GF-D8 (cell line): ENCODE data around the gene IGFBP7.

ENCODE experiments used
- DNase-seq: peaks from one replicate; lab custom pipeline; 2025; lab: John Stamatoyannopoulos, UW

IGFBP7 gene, protein sequence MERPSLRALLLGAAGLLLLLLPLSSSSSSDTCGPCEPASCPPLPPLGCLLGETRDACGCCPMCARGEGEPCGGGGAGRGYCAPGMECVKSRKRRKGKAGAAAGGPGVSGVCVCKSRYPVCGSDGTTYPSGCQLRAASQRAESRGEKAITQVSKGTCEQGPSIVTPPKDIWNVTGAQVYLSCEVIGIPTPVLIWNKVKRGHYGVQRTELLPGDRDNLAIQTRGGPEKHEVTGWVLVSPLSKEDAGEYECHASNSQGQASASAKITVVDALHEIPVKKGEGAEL

DNA sequence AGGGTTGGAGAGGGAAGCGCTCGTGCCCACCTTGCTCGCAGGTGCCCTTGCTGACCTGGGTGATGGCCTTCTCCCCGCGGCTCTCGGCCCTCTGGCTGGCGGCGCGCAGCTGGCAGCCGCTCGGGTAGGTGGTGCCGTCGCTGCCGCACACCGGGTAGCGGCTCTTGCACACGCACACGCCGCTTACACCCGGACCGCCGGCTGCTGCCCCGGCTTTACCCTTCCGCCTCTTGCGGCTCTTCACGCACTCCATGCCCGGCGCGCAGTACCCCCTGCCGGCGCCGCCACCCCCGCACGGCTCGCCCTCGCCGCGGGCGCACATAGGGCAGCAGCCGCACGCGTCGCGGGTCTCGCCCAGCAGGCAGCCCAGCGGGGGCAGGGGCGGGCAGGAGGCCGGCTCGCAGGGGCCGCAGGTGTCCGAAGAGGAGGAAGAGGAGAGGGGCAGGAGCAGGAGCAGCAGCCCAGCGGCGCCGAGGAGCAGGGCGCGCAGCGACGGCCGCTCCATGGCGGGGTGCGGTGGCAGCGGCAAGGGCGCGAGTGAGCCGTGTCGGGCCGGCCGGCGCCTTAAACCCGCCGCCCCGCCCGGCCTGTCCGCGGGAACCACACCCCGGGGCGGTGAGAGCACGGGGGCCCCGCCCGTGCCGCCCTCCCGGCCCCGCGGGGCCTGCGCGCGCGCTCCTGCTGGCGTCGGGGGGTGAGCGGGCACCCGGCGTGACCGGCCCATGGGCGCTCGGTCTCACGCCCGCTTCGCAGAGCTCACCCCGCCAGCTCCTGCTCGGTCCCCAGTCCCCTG lies at the start of gene IGFBP7:
TSS of gene IGFBP7 (minus strand) at position 539 of the 793 bp plus-strand sequence. CDS start at position 505, 34 bp downstream.
- no peak for DNase-seq

DNA sequence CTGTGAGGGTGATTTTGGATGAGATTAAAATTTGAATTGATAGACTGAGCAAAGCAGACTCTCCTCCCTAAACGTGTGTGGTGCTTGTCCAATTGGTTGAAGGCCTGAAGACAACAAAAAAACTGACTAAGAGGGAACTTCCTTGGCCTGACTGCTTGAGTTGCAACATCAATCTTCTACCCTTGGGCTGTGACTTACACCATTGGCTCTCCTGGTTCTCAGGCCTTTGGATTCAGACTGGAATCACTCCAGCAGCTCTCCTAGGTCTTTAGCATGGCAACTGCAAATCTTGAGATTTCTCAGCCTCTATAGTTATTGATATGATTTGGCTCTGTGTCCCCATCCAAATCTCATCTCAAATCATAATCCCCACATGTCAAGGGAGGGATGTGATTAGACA lies 49.7 kb upstream of the IGFBP7 start:
- DNase-seq: no peak

DNA sequence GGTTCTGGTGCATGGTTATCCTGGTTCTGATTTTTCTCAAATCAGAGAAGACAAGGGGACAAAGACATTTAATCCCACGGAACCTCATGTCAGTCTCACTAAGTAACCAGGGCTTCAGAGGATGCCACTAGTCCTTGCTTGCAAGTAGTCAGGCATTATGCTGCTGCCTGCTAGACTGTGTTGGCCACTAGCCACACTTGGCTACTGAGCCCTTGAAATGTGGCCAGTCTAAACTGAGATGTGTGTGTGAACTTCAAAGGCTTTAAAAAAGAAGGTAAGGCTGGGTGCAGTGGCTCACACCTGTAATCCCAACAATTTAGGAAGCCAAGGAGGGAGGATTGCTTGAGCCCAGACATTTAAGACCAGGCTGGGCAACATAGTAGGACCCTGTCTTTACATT lies 48.6 kb upstream of the IGFBP7 start:
- DNase-seq: no peak

DNA sequence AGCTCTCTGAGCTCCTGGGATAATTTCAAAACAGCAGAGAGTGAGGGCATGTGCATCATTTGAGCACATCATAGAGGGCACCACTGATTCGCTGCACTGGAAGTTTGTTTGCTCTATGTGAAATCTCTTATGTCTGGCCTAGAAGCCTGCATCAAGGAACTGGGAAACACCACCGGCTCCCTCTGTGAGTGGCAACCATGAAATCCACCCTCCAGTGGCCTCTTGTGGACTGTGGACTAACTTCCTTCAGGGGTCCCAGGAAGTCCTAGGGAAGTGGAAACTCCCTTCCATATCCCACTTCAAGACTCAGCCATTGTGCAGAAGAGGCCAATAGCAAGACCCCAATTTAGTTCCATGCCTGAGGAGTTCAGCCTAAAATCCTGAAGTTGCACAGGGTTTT lies 48.0 kb upstream of the IGFBP7 start:
- DNase-seq: no peak

DNA sequence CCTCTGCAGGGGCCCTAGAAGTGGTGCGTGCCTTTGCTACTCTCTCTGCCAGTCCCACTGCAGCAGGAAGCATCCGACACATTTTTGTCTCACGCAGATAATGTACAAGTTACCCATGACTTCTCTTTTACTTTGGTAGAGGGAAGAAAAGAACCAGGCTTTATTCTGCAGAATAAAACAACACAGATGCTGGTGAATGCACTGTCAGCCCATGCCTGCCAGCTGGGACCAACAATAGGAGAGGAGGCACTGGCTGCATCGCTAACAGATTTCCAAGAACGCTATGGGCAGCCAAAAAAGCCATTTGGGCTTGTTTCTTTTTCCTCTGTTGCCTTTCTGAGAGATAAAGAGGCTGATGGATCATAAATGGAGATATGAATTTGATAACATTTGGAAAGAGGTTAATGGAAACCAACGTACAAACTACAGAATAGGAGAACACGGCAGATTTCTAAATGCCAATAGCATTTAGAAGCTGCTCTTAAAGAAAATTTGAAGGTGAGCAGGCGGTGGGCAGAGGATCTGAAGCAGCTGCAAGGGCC lies 47.5 kb upstream of the IGFBP7 start:
- DNase-seq: no peak

DNA sequence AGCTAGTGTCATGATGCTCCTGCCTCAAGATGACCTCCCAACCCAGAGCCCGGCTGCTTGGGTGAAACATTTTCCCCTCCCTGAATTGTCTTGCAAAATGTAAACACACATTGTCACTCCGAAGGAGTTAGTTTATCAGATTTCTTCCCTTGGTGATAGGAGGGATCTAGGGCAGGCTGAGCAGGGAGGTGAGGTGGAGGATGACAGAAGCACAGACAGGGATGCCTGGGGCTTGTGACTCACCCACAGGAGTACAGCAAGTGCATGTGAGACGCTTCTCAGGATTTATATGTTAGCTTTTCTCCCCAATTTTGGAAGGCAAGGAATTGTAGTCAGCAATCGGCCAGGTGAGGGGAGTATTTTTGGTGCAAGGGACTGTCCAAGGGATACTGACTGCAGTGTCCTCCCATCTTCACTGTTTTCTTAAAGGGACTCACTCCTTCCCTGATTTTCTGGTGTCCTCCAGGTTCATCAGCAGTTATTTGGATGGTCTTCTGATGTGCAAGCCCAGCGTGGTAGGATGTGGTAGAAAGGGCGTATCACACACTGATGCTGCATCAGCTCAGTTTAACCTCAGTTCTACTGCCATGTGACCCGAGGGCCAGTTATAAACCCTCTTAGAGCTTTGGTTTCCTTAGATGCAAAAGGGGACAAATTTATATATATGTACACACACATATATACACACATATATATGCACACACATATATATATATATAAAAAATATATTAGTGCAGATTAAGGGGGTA lies 46.2 kb upstream of the IGFBP7 start:
- no peak for DNase-seq

DNA sequence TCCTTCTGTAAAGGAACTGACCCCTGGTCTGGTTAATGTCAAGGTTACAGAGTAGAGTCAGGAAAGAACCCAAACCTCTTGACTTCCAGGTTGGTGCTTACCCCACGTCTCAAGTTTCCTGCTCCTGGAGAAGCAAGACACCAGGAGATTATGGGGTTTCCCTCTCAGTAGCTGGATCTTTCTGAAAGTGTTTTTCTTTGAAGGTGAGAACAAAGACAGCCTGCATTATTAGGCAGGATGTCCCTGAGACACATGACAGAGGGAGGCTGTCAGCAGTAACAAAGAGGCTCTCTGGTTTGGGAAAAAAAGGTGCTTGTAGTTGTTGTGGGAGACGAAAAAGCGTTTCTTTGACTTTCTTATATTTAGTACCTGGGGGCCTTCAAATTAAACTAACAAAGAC lies 44.7 kb upstream of the IGFBP7 start:
- no peak for DNase-seq

DNA sequence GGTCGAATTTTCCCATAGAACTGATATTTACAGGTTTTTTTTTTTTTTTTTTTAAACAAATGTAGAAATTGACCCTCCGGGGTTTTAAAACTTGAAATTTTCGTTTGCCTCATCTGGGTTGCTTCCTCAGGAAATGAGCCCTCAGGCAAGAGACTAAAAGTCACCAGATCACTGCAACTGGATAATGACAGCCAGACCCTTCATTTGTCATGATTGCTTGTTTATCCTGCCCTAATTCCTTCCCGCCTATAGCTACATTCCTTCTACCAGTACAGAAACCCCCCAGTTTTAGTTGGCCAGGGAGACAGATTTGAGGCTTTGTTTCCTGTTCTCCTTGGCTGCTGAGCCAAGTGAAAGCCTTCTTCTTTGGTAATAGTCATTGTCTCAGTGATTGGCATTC lies 44.0 kb upstream of the IGFBP7 start:
- no peak for DNase-seq

DNA sequence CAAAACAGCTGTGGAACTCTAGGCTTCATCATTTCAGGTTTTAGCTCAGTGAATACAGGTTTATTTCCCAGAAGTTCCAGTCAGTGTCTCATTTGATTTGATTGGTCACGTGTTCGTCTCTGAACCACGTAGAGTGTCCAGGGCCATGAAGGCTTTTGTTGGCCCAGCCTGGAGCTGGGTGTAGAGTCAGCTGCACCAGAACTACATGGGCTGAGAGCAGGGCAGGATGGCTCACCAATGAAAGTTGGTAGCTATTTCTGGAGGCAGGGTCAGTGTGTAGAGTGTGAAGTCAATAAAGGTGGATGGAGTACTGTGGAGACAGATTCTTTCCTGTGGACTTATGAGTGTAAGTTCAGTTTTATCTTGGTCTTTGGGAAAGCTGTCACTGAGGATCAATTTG lies 43.0 kb upstream of the IGFBP7 start:
- DNase-seq: no peak

DNA sequence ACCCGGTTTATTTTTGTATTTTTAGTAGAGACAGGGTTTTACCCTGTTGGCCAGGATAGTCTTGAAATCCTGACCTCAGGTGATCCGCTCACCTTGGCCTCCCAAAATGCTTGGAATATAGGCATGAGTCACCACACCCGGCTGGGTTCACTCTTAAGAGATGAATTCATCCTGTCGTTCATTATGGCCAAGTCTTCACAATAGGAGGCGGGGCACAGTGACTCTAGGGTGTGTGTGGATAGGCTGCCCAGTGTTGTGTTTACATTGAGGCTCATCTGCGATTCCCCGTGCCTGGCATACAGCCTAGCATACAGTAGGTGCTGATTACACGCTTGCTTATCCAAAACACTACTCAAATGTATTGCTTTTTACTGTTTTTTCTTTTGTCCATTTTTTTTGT lies 41.3 kb upstream of the IGFBP7 start:
- DNase-seq: no peak

DNA sequence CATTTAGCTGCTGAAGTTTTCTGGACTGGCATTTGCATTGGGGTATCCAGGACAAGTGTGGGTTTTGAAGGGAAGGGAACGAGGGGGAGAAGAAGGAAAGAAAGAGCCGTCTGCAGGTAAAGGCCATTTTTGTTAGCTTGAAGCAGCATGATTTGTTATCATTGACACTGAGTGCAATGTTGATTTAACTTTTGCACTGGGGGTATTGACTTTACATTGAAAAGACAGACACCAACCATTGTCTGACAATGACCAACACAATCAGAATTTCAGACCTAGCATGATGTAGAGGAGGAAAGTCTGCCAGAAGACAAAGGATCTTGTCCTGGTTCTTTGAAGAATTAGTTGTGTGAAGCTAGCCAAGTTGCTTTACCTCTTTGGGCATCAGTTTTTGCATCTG lies 39.6 kb upstream of the IGFBP7 start:
- DNase-seq: no peak

DNA sequence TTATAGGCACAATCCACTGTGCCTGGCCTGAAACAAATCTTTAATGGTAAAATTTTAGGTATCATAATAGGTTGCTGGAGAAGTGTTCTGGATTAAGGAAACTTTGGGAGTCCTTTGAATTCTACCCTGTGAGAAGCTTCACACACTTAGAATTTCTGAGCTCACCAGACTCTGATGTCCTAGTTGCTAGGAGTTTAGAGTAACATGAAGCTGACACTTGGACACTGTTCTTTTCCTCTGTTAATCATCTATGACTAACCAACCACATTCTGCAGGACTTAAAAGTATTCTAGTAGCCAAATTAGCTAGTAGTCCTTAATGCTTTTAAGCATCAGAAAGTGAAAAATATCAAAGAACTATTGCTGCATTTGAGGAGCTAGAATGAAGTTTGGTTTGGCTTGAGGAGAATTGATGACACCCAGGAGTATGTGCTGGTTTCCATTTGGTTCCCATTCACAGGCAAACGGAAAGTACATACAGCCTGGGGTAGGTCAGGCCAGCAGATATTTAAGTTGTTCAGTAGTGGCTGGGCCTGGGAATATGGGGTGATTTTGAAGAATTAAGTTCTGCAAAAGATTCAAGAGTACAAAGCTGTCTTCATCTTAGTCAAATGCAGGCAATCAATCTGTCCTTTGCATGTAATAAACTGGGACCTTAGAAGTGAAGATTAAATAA lies 38.8 kb upstream of the IGFBP7 start:
- DNase-seq: no peak

DNA sequence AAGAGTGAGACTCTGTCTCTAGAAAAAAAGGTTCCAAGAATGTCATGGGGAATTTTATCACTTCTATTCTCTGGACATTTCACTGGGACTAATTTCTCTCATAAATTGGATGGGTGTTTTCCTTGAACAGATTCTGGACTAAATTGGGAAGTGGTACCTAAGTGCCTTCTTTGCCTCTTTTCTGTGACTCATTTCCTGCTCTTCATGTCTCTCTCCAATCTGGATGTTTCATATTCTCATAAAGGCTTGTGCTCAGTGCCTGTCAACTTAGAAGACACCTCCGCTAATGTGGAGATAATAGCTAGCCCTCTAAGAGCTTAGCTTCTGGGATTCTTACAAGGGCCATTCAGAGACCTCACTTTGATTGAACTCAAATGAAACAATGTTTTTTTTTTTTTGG lies 38.0 kb upstream of the IGFBP7 start:
- no peak for DNase-seq

DNA sequence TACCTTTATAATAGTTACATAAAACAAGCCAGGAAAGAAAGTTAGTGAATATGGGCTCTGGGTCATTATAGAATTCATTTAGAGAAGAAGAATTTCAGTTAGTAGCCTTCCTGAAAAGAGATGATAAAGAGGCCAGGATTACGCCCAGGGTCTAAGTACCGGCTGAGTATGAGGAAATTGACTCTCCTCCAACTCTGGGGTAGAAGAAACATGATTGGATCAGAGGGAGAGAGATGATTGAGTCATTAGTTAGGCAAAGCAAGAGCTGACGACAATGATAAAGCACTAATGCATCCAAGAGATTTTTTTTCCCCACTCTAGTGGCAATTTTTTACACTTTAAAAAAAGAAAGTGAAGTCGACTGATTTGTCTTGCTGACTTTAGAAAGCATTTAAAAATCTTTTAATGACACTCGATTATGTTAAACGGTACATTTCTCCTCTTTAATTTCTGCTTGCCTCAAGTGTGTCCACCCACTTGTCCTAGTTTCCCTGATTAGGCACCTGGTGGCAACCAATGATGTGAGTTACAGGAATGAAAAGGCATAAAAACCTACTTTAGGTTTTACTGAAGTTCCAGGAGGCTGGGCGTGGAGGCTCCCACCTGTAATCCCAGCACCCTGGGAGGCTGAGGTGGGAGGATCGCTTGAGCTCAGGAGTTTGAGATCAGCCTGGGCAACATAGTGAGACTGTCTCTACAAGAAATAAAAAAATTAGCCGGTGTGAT lies 37.3 kb upstream of the IGFBP7 start:
- no peak for DNase-seq

DNA sequence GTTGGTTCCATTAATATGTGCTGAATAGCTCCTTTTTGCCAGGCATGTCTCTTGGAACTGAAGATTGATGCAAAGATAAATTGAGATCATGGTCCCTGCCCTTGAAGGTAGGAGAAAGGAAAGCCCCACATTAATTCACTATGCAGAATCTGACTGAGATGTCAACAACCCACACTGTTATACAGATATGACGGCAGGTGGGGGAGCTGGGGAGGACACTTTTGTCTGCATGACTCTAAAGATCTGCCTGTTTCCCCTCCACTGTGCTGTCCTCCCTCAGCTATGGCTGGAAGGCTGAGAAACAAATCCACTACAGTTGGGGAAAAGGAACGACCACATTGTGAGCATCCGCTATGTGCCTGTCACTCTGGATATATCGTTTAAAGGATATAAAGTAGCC lies 36.3 kb upstream of the IGFBP7 start:
- no peak for DNase-seq

DNA sequence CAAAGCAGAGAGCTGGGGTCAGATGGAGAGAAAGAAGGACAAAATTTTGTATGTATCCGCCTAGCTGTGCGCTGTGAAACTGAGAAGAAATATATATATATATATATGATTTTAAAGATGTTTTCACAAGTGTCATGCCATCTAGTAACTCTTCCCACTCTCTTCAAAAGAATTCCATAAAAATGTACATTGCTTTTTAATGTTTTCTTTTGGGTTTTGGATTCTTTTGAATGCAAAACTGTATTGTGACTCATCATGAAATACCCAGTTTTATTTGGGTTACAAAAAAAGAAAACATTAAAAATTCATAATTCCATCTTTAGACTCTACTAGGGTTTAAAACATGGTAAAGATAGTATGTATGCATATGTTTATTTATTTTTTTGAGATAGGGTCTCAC lies 34.3 kb upstream of the IGFBP7 start:
- DNase-seq: no peak

DNA sequence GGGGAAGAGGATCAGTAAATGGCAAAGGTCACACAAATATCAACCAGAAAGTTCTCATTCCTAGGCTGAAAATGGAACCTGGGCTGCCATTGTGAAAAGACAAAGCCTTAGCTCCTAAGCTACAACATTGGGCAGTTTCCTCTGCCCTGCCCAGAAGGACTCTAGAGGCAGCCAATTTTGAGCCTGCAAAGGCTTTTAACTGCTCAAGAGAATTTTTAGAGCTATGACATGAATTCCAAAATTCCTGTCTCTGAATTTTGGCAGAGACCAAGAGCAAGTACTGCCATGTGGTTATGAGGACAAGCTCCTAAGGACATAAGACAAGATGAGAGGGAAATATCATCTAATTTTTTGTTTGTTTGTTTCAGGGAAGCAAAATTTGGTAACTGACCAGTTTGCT lies 29.6 kb upstream of the IGFBP7 start:
- DNase-seq: no peak

DNA sequence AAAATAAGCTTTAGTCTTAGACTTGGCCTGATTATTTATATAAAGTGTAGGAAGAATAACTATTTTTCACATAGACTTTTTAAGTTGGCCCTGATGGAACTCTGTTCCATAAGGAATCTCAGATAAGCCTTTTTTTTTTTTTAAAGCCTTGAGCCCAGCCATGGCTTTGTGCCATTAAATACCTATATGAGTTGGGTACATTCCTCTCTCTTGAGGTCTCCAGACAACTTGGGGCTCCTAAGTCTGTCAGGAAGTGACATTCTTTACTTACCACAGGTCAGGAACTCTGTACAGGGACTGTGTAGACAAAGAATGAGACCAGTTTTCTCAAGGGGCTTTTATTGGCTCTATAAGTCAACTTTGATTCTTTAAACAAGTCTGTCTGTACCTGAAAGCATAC lies 27.1 kb upstream of the IGFBP7 start:
- no peak for DNase-seq

DNA sequence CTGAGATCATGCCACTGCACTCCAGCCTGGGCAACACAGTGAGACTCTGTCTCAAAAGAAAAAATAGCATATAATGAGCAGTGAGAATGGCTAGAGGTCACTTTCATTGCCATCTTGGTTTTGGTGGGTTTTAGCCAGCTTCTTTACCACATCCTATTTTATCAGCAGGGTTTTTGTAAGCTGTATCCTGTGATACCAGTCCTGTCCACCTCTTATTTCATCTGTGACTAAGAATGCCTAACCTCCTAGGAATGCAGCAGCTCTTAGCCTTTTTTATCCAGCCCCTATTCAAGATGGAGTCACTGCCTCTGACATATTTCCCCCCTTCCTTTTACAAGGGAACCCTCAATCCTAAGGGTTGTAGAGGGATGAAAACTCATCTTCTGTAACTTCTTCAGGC lies 26.1 kb upstream of the IGFBP7 start:
- no peak for DNase-seq

DNA sequence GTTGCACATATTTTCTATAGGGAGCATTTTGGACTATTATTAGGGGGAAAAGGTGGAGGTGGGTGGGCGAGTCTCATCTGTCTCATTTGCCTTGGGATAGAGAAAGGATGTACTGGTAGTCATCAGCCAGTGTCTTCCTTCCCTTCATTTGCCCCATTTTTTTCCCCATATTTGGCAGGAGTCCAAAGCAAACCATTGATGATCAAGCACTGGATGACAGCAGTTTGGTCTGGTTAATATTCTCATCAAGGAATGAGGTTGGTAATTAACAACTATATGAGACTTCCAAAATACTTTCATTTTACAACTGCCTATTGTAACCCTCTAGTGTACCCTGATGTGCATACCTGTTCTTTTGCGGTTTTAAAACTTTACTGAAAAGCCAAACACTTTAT lies 22.6 kb upstream of the IGFBP7 start:
- DNase-seq: no peak
